GM08714 (cell line): ENCODE results near the gene HOXB4.

Source experiments
- H3K4me3 ChIP-seq: fragments of 200-500 bp; sonication (Bioruptor generic); 2 replicates; pipeline ENCODE4 v1.5.1; 2014; ENCODE audit warnings: mild to moderate bottlenecking, low read length, inconsistent platforms
- ZNF274 ChIP-seq: IDR thresholded peaks from 2 replicates; pipeline ENCODE4 v1.6.1; 2012; ENCODE audit warnings: mild to moderate bottlenecking, low read depth, low read length

Gene HOXB4

GRCh38 chr17:48618256-48618896 lies 40.2 kb upstream of the HOXB4 start:
- no peak for TF ChIP-seq ZNF274
- no peak overlapping the region for H3K4me3 ChIP-seq

- TF ChIP-seq ZNF274 = no peak
- no peak overlapping the region for H3K4me3 ChIP-seq
Observed at GRCh38 chr17:48617471-48618255, 39.5 kb upstream of the HOXB4 start.

GRCh38 chr17:48616717-48617470 lies 38.7 kb upstream of the HOXB4 start:
- H3K4me3 ChIP-seq = no peak overlapping the region
- no peak for TF ChIP-seq ZNF274

GRCh38 chr17:48615963-48616716 lies 38.0 kb upstream of the HOXB4 start:
- H3K4me3 ChIP-seq = no peak overlapping the region
- no peak for TF ChIP-seq ZNF274

GRCh38 chr17:48615047-48615962 lies 37.2 kb upstream of the HOXB4 start, which contains the start of gene HOXB8:
Gene HOXB8, minus strand, starts transcription at chr17:48615292. Its CDS starts 588 bp downstream, at chr17:48614704.
- no peak for TF ChIP-seq ZNF274
- H3K4me3 ChIP-seq = no peak within 1 kb of the TSS; the same call in 1 of the 2 replicates

GRCh38 chr17:48613862-48614694 lies 35.9 kb upstream of the HOXB4 start:
- no peak for TF ChIP-seq ZNF274
- H3K4me3 ChIP-seq = no peak overlapping the region; the same call in 1 of the 2 replicates

- H3K4me3 ChIP-seq = peak overlapping the region; percentile 28; the same call in 1 of the 2 replicates
Observed at GRCh38 chr17:48612854-48613691, 34.9 kb upstream of the HOXB4 start.

GRCh38 chr17:48612456-48612853 lies 34.3 kb upstream of the HOXB4 start:
- peak overlapping the region; percentile 28; the same call in 1 of the 2 replicates for H3K4me3 ChIP-seq
- TF ChIP-seq ZNF274 = no peak

More at GRCh38 chr17:48612854-48613691, 34.9 kb upstream of the HOXB4 start:
- TF ChIP-seq ZNF274 = no peak

GRCh38 chr17:48611681-48612455 lies 33.7 kb upstream of the HOXB4 start:
- no peak for TF ChIP-seq ZNF274
- H3K4me3 ChIP-seq = peak overlapping the region; percentile 73

GRCh38 chr17:48611213-48611612 lies 33.1 kb upstream of the HOXB4 start:
- H3K4me3 ChIP-seq = peak overlapping the region; percentile 73

More at GRCh38 chr17:48611213-48611612, 33.1 kb upstream of the HOXB4 start:
- TF ChIP-seq ZNF274 = no peak
